PC-3 (cell line): ENCODE results near the gene GSC2. TPM values are rescaled to one million over a fixed set of nuclear protein-coding genes. Genes with fewer than 3 reads are reported as not detected.

Source experiments
- ATAC-seq: fragments of 200-7000 bp; cut with Tn5 transposase; 2 replicates; pipeline ENCODE4 v1.9.1; 2020; ENCODE audit warnings: mild to moderate bottlenecking, moderate library complexity
- BruUV-seq: library from RNA; stranded (reverse); fragments of 400-500 nt; replicated peaks from 2 replicates; lab custom pipeline; 2021; lab: Mats Ljungman, UMichigan
- CTCF ChIA-PET: fragments of 300-600 bp; sonication (Branson Sonifier 250); formaldehyde crosslinking; loops from one replicate; lab custom pipeline; 2022; ENCODE audit warnings: antibody characterized with exemption; lab: Charles Lee
- POLR2A ChIA-PET: fragments of 300-600 bp; sonication (Branson Sonifier 250); formaldehyde crosslinking; loops from one replicate; lab custom pipeline; 2022; ENCODE audit warnings: antibody characterized with exemption; ENCODE audit not compliant: unreplicated experiment; lab: Charles Lee
- DNase-seq: peaks from one replicate; pipeline ENCODE4 v3.0.0-alpha.2; 2015
- H2AFZ ChIP-seq: fragments of 300-600 bp; sonication (generic); 2 replicates; pipeline ENCODE4 v1.6.0; 2016; ENCODE audit warnings: antibody characterized with exemption, low read length
- H3F3A ChIP-seq: fragments of 300-600 bp; sonication (generic); one replicate; pipeline ENCODE4 v1.6.0; 2017; ENCODE audit warnings: antibody characterized with exemption, low read length, control low read depth, mild to moderate bottlenecking; ENCODE audit not compliant: unreplicated experiment
- H3K27ac ChIP-seq: fragments of 300-600 bp; sonication (generic); 2 replicates; pipeline ENCODE4 v1.5.1; 2016; ENCODE audit warnings: mild to moderate bottlenecking, low read length
- H3K27me3 ChIP-seq: fragments of 300-600 bp; sonication (generic); 2 replicates; pipeline ENCODE4 v1.6.1; 2016; ENCODE audit warnings: low read length, mixed read lengths
- H3K36me3 ChIP-seq: fragments of 300-600 bp; sonication (generic); 2 replicates; pipeline ENCODE4 v1.6.1; 2016; ENCODE audit warnings: low read depth, mixed run types, low read length, mixed read lengths
- H3K4me1 ChIP-seq: fragments of 300-600 bp; sonication (generic); 2 replicates; pipeline ENCODE4 v1.5.1; 2016; ENCODE audit warnings: low read length; ENCODE audit not compliant: insufficient read depth
- H3K4me2 ChIP-seq: fragments of 300-600 bp; sonication (generic); 2 replicates; pipeline ENCODE4 v1.6.0; 2016; ENCODE audit warnings: low read length
- H3K4me3 ChIP-seq: fragments of 300-600 bp; sonication (generic); 2 replicates; pipeline ENCODE4 v1.5.1; 2016; ENCODE audit warnings: mild to moderate bottlenecking, low read length, mixed read lengths
- H3K79me2 ChIP-seq: fragments of 300-600 bp; sonication (generic); 2 replicates; pipeline ENCODE4 v1.6.1; 2017; ENCODE audit warnings: low read length, mixed read lengths
- H3K9ac ChIP-seq: fragments of 300-600 bp; sonication (generic); 2 replicates; pipeline ENCODE4 v1.6.0; 2016; ENCODE audit warnings: mild to moderate bottlenecking, low read length
- H3K9me2 ChIP-seq: fragments of 300-600 bp; sonication (generic); replicated peaks from 2 replicates; pipeline ENCODE4 v1.6.1; 2016; ENCODE audit warnings: mixed run types, low read length, mixed read lengths
- H3K9me3 ChIP-seq: fragments of 300-600 bp; sonication (generic); 2 replicates; pipeline ENCODE4 v1.6.1; 2016; ENCODE audit warnings: low read length, mixed read lengths
- H4K20me1 ChIP-seq: fragments of 300-600 bp; sonication (generic); 2 replicates; pipeline ENCODE4 v1.6.1; 2016; ENCODE audit warnings: low read length, mixed read lengths
- CTCF ChIP-seq: fragments of 300-600 bp; sonication (generic); conservative IDR thresholded peaks from 2 replicates; pipeline ENCODE4 v1.5.1; 2017; ENCODE audit warnings: antibody characterized with exemption, low read depth, mild to moderate bottlenecking, low read length
- EZH2 ChIP-seq: fragments of 300-600 bp; sonication (generic); IDR thresholded peaks from one replicate; pipeline ENCODE4 v1.6.1; 2017; ENCODE audit warnings: antibody characterized with exemption, mild to moderate bottlenecking, low read length; ENCODE audit not compliant: unreplicated experiment
- EZH2phosphoT487 ChIP-seq: fragments of 300-600 bp; sonication (generic); IDR thresholded peaks from 2 replicates; pipeline ENCODE4 v1.6.1; 2018; ENCODE audit warnings: mild to moderate bottlenecking, antibody characterized with exemption, low read length, borderline replicate concordance
- intact Hi-C: fragments of 100-400 bp; cut with micrococcal nuclease; formaldehyde crosslinking; loops from 2 replicates; pipeline ENCODE4 v1.9.0; 2023
- total RNA-seq: library from RNA; depleted of rRNA; stranded (reverse); fragments of >200 nt; gene quantifications from 2 replicates; pipeline ENCODE4 v1.2.3, GENCODE V29; 2014

The GSC2 gene
- total RNA-seq, 1 experiment from 2014 or later = not detected

- no TSS peak for BruUV-seq
- Histone ChIP-seq H3K4me1 (peaks cover 22% of the 10 kb centered on the region), H4K20me1 (no peaks in the 10 kb centered on the region), H3F3A (no peaks in the 10 kb centered on the region), H3K9me3 (no peaks in the 10 kb centered on the region), H3K36me3 (no peaks in the 10 kb centered on the region), H3K4me2 (peak overlapping the region; percentile 95), H3K9ac (peak overlapping the region; percentile 100), H3K4me3 (peak overlapping the region; percentile 96), H2AFZ (no peak overlapping the region), H3K9me2 (no peaks in the 10 kb centered on the region), H3K27ac (peak overlapping the region; percentile 62), H3K79me2 (peaks cover 60% of the 10 kb centered on the region), H3K27me3 (peaks cover 26% of the 10 kb centered on the region)
- no peak for TF ChIP-seq EZH2
- no peak for TF ChIP-seq CTCF
- TF ChIP-seq EZH2phosphoT487 = no peak
- intact Hi-C loops = no loop called here
- POLR2A ChIA-PET = interaction anchor here (1.0 kb wide), 1 partner anchor 28 kb away, joined by 3 read pairs; the partner anchor contains the start of gene ESS2
- DNase-seq = no peak
- CTCF ChIA-PET = no interaction called here
- ATAC-seq = no peak
Measured at GRCh38 chr22:19172213-19173046, 22.3 kb upstream of the GSC2 start.

GRCh38 chr22:19169947-19170318, 19.8 kb upstream of the GSC2 start:
- Histone ChIP-seq H3K9ac (no peak overlapping the region), H3K9me3 (no peaks in the 10 kb centered on the region), H3K9me2 (no peaks in the 10 kb centered on the region), H3F3A (no peaks in the 10 kb centered on the region), H3K27me3 (peaks cover 28% of the 10 kb centered on the region), H3K4me3 (peak overlapping the region; percentile 61), H3K27ac (no peak overlapping the region), H2AFZ (peak overlapping the region; percentile 63; the same call in 1 of the 2 replicates), H3K36me3 (no peaks in the 10 kb centered on the region), H3K4me1 (peaks cover 22% of the 10 kb centered on the region), H3K79me2 (peaks cover 43% of the 10 kb centered on the region), H4K20me1 (no peaks in the 10 kb centered on the region), H3K4me2 (peak overlapping the region; percentile 87)
- no peak for ATAC-seq
- ChIA-PET POLR2A (no interaction called here), CTCF (no interaction called here)
- DNase-seq = no peak
- BruUV-seq = no TSS peak
- intact Hi-C loops = no loop called here
- TF ChIP-seq EZH2 (no peak), CTCF (no peak), EZH2phosphoT487 (no peak)
